Posterior vena cava (tissue), 2 donors: ENCODE data around the gene RTN4IP1. TPM values are rescaled to one million over a fixed set of nuclear protein-coding genes. Genes with fewer than 3 reads are reported as not detected.
"Not testable (repeated sequence)": the region's sequence is repeated elsewhere in the genome, so short reads cannot be mapped to it uniquely, and the experiment has no call there.

Experiments
- DNase-seq: peaks from one replicate; pipeline ENCODE4 v3.0.0-alpha.2; 2020; ENCODE audit warnings: low spot score
- intact Hi-C, 2 donors: fragments of 100-400 bp; cut with DNase I; formaldehyde crosslinking; loops; one replicate each; pipeline versions ENCODE4 v1.14.1 to v1.14.2; 2022 to 2023
- total RNA-seq, 2 donors: library from RNA; stranded (reverse); fragmentation: NEBNext Ultra II Directional; extraction: Animal tissue kit (Norgen Biotek cat#: 25700); gene quantifications; one replicate each; pipeline ENCODE4 v1.2.1, GENCODE V29; 2021
- donor health status: DM: yes; HTN: yes; CAD: no.
- donor health status: DM: yes; HTN: yes; CAD: no.

The RTN4IP1 gene
- total RNA-seq, 2 donors from 2014 or later = 3.6 to 4.3 TPM

DNA sequence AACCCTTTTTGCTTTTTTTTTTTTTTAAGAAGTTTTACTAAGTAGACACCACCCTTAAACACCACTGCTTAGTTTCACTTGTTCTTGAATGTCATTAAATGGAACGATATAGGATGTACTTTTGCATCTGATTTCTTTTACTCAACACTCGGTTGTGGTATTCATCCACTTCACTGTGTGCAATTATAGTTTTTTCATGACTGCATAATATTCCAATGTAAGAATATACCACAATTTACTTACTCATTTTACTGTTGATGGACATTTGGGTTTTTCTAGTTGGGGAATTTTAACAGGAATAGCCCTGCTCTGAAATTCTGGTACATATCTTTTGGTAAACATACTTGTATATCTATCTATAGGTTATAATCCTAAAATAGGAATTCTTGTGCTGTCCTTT lies 29.9 kb downstream of the RTN4IP1 start:
- intact Hi-C loops = no loop called here
- no peak for DNase-seq

GRCh38 chr6:106591111-106591825 lies 38.0 kb downstream of the RTN4IP1 start:
- DNase-seq = no peak
- intact Hi-C loops = no loop called here

- DNase-seq, intact Hi-C loops: not testable (repeated sequence)
Observed at GRCh38 chr6:106588937-106589336, 40.4 kb downstream of the RTN4IP1 start.

DNA sequence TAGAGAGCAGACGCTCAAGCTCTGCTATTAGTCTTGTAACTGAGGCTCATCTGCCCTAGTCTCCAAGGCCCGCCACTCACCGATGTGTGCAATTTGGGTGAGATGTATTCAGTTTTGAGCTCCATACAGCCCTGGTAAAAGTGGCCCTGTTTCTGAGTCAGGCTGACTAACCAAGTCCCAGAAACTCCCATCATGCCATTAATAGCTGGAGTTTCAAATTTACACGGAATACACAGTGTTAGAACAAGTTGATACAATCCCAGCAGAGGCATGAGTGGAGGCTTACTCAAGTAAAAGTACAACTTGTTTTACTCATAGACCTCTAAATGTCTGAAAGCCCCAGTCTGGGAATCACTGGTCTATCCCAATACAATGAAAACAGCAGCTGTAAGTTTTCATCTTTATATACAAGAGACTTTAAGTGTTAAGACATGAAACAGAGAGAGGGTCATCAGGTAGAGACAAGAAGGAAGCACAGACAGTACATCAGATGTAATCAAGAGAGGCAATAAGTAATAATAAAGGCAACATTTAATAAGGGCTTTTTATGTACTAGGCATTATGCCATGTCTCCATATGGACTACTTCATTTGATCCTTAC lies 42.4 kb downstream of the RTN4IP1 start:
- intact Hi-C loops = no loop called here

GRCh38 chr6:106581468-106581867 lies 47.8 kb downstream of the RTN4IP1 start:
- DNase-seq = no peak
- intact Hi-C loops = no loop called here

More for the DNA sequence above, 42.4 kb downstream of the RTN4IP1 start:
- no peak for DNase-seq

- intact Hi-C loops = no loop called here
Observed at GRCh38 chr6:106579281-106579680, 50.0 kb downstream of the RTN4IP1 start.

GRCh38 chr6:106574741-106575458 lies 54.4 kb downstream of the RTN4IP1 start:
- no peak for DNase-seq
- intact Hi-C loops = no loop called here

More at GRCh38 chr6:106579281-106579680, 50.0 kb downstream of the RTN4IP1 start:
- no peak for DNase-seq

GRCh38 chr6:106572875-106573585 lies 56.3 kb downstream of the RTN4IP1 start:
- intact Hi-C loops = no loop called here

GRCh38 chr6:106572436-106572835 lies 56.9 kb downstream of the RTN4IP1 start:
- DNase-seq = no peak
- intact Hi-C loops = no loop called here

More at GRCh38 chr6:106572875-106573585, 56.3 kb downstream of the RTN4IP1 start:
- DNase-seq = no peak

GRCh38 chr6:106569428-106569827 lies 59.9 kb downstream of the RTN4IP1 start:
- intact Hi-C loops = loop anchor here (5.0 to 10.0 kb wide), 3 partner anchors 125 to 235 kb away; no protein-coding TSS in a partner anchor
- DNase-seq = no peak

DNA sequence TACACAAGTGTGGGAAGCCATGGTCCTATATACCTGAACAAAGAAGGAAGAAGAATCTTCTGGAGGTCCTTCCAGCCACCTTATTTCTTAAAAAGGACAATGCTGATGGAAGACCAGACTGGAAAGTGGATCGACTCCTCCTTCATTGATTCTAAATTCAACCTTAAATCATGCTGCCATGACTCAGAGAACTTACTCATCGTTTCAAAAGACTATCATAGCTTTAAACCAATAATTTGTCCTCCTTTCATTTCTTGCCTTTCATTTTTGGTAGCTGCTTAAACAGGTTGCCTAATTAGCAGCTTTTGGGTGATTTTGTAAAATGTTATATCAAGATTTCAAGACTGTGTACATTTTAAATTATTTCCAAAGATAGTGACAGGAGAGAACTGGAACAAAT lies 60.8 kb downstream of the RTN4IP1 start:
- intact Hi-C loops = loop anchor here (5.0 to 10.0 kb wide), 3 partner anchors 124 to 234 kb away; no protein-coding TSS in a partner anchor
- DNase-seq = no peak

- no peak for DNase-seq
- intact Hi-C loops = loop anchor here (10.0 kb wide), 2 partner anchors 120 to 230 kb away; no protein-coding TSS in a partner anchor
Observed at GRCh38 chr6:106564476-106564875, 64.8 kb downstream of the RTN4IP1 start.

DNA sequence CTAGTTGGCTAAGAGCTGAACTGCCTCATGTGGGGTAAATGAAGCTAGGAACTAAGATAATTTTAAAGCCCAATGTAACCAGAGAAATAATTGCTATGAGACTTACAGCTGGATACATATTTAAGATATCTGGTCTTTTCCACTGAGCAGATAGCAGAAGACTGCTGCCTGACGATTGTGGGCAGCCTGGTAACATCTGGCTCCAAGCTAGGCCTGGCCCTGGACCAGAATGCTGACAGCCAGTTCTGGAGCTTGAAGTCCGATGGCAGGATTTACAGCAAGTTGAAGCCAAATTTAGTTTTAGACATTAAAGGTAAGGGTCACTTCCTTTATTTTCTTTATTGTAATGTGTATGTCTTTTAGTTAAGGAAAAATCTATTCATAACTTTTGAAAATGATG lies 65.7 kb downstream of the RTN4IP1 start:
- intact Hi-C loops = loop anchor here (10.0 kb wide), 2 partner anchors 119 to 229 kb away; no protein-coding TSS in a partner anchor
- no peak for DNase-seq

- no peak for DNase-seq
- intact Hi-C loops = loop anchor here (10.0 kb wide), 2 partner anchors 117 to 227 kb away; no protein-coding TSS in a partner anchor
Observed at GRCh38 chr6:106561686-106562405, 67.5 kb downstream of the RTN4IP1 start.

GRCh38 chr6:106560996-106561685 lies 68.2 kb downstream of the RTN4IP1 start:
- no peak for DNase-seq
- intact Hi-C loops = loop anchor here (10.0 kb wide), 2 partner anchors 116 to 226 kb away; no protein-coding TSS in a partner anchor

DNA sequence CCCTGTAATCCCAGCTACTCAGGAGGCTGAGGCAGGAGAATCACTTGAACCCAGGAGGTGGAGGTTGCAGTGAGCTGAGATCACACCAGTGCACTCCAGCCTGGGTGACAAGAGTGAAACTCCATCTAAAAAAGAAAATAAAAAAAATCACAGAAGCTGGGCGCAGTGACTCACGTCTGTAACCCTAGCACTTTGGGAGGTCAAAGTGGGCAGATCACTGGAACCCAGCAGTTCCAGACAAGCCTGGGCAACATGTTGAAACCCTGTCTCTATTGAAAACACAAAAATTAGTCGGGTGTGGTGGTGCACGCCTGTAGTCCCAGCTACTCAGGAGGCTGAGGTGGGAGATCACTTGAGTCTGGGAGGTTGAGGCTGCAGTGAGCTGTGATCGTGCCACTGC lies 69.6 kb downstream of the RTN4IP1 start:
- intact Hi-C loops = loop anchor here (10.0 kb wide), 2 partner anchors 115 to 225 kb away; no protein-coding TSS in a partner anchor
- DNase-seq = not testable (repeated sequence)

DNA sequence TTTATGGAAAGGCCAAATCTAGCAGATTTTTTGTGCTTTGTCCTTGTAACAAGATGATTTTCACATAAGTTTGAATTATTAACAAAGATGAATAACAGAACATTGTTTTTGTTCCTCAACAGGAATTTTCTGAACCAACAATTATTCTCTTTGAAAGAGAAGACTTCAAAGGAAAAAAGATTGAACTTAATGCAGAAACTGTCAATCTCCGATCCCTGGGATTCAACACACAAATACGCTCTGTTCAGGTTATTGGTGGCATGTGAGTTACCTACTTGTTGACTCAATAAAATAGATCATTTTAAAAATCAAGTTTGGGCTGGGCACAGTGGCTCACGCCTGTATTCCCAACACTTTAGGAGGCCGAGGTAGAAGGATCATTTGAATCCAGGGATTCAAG lies 70.9 kb downstream of the RTN4IP1 start:
- intact Hi-C loops = no loop called here
- DNase-seq = no peak

DNA sequence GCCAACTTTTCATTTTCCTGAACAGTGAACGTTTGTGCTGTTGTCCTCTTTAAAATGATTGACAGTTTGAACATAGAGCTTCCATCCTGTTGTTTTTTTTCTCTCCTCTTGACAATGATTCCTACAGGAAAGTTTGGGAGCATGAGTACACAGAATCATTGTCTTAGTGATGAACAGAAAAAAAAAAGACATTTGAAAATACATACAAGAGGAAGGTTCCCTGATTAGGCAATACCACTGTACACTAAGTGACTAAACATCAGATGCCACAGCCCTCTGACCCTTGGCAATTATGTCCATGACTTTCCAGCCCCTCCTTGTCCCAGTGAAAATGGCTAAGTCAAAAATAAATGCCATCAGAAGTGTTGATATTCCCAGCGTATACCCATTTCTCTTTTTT lies 71.5 kb downstream of the RTN4IP1 start:
- intact Hi-C loops = loop anchor here in 1 of 2 donors (2.0 kb wide), 1 partner anchor 1109 kb away; no protein-coding TSS in a partner anchor
- DNase-seq = no peak
